HG03460 (cell line): ENCODE data around the gene SELENOO.
"Not testable (repeated sequence)": the region's sequence is repeated elsewhere in the genome, so short reads cannot be mapped to it uniquely, and the experiment has no call there.

Source experiments
- ATAC-seq: cut with Tn5 transposase; IDR thresholded peaks from one replicate; pipeline ENCODE4 v1.9.1; 2021; ENCODE audit not compliant: unreplicated experiment

SELENOO gene

DNA sequence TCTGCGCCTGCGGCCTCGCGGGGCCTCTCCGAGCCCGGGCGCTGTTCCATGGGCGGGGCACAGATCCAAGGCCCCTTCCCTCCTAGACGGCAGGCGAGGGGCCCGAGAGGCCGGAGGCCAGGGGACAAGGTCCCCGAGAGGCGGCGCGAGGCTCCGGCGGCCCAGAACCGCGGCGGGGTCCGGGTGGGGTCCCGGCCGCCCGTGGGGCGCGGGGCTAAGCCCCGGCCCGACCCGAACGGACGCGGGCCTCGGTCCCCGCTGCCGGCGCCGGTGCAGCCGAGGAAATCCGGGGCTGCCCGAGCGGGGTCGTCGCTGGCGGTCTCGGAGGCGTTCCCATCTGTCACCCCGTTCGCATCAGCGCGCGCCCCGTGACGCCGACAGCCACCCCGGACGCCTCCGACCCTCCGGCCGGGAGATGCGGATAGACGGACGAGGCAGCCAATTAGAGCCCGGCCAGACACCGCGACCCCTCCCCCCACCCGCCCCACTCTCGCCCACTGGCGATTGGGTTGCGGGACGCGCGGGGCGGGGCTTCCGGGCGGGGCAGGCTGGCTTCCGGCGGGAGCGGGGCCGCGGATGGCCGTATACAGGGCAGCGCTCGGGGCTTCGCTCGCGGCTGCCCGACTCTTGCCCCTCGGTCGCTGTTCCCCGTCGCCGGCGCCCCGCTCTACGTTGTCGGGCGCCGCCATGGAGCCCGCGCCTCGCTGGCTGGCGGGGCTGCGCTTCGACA, at the start of gene SELENOO:
SELENOO (plus strand) TSS at position 551 of the 730 bp plus-strand sequence; CDS start at position 577, 26 bp downstream.
- ATAC-seq = peak; percentile 66

DNA sequence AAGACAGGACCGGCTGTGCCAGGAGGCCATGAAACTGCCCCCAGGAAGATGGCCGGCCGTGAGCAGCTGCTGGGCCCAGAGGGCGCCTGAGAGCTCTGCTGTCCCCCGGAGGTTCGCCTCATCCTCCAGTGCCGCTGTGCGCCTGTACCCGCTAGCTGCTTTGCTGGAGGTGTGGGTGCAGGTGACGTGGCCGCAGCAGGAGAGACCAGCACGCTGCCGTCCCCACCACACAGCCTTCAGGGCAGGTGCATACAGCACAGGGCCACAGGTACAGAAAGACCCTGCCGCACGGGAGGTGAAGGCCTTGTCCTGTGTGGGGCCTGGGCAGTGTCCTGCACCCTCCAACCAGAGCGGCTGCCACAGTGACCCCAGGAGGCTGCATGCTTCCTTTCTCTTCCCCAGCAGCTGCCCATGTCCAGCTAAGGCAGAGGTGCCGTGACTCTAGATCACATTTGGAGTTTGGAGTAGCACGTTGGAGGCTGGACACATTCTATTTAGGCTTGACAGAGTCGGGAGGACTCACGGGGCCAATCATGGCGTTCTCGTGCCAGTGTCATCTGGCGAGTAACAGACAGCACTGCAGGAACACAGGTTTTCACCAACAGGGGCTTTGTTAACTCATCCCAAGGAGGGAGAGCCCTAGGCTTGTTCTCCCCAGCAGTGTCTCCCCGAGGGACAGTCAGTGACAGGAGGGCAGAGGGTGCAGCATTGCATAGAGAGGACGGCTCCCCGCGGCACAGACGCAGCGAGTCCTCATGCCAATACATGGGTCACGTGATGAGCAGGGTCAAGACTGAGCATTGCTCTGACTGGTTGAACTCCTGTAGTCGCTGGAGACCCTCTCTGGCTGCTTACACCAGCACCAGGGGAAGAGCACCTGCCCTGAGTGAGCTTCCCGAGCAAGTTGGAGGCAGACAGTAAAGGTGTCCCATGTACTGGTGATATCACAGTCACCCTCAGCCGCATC, 49.0 kb upstream of the SELENOO start:
- no peak for ATAC-seq

DNA sequence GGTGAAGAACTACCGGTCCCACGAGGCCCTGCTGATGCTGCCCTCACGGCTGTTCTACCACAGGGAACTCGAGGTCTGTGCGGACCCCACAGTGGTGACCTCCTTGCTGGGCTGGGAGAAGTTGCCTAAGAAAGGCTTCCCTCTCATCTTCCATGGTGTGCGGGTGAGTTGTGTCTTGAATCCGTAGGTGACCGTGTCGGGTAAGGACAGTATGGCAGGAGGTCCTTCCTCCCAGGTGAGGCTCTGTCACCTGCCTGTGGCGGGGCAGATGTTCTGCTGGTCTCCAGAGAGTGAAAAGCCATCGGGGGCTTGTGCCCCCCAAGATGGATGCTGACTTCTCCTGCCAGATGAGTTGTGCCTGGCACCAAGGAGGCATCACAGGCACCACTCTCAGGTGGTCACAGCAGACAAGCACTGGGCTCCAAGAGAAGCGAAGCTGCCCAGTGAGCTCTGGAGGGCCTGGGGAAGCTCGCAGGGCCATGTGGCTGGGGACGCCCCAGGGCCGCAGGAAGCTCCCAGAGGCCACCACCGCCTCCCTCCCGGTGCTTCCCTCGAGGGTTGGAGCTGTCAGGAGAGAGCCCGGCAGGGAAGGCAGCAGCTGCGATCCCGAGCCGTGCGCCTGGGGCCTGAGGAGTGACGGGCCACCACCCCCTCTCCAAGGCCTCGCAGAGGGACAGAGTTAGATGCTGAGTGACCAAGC, 47.6 kb upstream of the SELENOO start:
- no peak for ATAC-seq

GRCh38 chr22:50153756-50154140, 47.1 kb upstream of the SELENOO start:
- no peak for ATAC-seq

DNA sequence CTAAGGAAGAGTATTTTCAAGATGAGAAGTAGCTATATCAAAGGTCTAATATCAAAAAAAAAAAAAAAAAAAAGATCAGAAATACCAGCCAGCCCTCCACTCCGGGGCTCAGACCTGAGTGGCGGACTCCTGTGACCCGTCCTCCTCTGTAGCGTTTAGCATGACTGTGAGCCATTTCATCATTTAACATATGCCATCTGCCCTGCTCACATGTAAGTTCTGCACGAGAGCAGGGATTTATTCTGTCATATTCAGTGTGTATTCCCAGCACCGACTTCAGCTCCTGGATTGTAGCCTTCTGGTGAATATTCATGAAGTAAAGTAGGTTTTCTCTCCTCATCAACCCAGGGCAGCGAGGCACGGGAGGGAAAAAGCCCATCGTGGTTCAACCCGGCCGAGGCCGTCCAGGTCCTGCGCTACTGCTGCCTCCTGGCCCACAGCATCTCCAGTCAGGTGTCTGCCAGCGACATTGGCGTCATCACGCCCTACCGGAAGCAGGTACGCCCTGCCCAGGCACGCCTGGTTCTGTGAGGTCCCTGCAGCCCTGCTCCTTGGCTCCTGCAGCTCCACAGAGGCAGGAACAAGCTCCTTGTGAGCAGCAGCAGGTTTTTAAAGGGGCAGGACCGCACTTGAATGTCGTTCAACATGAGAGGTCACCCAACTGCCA, 43.0 kb upstream of the SELENOO start:
- no peak for ATAC-seq

DNA sequence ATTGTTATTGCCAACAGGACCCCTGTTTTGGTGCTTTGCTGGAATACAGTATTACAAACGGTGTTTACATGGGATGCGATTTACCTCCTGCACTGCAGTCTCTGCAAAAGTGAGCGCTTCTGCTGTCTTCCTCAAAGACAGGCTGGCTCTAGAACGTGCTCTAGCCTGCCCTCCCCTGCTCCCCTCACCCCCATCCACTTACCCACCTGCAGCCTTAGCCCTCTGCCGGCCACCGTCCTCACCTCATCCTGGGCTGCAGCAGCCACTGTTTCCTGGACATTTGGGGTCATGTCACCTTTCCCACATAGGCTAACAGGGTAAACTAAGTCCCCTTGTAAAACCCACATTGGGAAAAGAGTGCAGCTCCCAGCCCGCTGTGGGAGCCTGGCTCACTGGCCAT, 39.9 kb upstream of the SELENOO start:
- ATAC-seq = no peak

DNA sequence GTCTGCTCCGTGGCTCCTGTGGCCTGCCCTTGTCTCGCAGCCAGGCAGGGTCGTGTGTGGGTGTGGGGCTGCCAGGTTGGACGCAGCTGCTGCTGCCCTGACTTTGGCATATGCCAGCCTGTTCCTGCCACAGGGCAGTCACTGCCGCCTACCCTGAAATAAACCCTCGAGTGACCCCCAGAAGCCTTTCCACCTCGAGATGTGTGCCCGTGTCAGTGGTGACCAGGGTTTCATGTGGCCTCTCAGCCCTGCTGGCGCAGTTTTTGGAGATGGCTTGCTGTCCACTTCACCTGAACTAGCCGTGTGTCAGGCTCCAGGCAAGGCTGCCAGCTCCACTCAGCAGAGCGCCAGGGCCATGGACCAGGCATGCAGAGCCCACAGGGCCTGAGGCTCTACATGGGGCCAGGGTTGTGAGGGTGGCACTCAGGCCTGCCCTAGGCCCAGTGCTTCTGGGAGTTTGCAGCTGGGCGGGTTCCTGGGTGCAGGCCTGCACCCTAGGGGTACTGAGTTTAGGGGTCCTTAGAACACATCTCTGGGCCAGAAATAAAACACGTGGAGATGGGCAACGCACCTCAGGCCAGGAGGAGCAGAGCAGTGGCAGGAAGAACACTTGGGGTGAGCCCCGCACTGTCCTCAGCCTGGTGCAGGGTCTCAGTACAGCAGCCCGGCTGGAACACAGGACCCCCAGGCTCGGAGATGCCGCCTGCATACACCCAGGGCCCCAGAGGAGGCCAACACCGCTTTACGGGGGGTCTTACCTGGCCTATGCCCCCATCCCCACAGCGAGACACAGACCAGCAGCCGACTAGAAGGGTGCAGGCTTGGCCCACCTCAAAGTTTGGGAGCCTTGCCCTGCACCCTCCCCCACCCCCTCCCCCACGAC, 39.1 kb upstream of the SELENOO start:
- no peak for ATAC-seq

DNA sequence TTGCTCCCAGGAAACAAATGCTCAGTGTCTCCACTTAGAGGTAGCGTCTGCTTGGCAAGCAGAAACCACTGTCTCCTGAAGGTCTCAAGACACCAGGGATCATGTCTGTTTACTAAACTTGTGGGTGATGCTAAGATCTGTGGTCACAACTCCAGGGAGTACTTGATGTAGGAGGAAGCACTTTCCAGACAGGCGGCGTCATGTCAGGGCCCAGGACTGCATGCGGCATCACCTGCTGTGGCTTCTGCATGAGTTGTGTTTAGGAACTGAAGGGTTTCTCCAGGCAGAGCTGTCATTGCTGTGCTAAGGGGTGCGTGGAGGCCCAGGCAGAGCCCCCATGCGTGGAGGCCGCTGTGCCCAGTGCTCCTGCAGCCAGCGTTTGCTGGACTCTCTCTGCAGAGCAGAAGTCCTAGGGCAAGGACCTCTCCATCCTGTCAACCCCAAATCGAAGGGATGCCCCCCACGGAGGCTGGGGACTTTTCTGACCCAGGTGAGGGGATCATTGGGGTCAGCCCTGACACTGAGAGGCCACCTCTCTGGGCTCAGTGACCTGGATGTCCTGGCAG, 38.3 kb upstream of the SELENOO start:
- ATAC-seq = no peak

DNA sequence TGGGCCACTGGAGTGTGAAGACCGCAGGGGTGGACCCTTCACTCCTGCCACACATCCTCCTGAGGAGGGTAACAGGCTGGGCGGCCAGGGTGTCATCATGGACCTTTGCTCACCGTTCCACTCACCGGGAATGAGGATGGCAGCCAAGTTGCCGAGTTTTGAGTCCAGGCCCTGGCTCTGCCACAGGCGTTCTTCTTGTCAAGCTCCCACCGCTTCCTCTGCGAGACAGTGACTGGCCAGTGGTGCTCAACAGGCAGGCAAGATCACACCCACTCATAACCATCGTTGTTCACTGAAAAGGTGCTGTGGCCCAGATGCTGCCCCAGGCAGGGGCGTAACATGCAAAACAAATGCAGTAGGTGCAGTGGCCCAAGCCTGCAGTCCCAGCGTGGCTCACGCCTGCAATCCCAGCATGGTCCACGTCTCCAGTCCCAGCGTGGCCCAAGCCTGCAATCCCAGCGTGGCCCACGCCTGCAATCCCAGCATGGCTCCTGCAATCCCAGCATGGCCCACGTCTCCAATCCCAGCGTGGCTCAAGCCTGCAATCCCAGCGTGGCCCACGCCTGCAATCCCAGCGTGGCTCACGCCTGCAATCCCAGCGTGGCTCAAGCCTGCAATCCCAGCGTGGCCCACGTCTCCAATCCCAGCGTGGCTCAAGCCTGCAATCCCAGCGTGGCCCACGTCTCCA, 35.2 kb upstream of the SELENOO start:
- no peak for ATAC-seq

GRCh38 chr22:50167689-50168489, 32.9 kb upstream of the SELENOO start:
- ATAC-seq = no peak

DNA sequence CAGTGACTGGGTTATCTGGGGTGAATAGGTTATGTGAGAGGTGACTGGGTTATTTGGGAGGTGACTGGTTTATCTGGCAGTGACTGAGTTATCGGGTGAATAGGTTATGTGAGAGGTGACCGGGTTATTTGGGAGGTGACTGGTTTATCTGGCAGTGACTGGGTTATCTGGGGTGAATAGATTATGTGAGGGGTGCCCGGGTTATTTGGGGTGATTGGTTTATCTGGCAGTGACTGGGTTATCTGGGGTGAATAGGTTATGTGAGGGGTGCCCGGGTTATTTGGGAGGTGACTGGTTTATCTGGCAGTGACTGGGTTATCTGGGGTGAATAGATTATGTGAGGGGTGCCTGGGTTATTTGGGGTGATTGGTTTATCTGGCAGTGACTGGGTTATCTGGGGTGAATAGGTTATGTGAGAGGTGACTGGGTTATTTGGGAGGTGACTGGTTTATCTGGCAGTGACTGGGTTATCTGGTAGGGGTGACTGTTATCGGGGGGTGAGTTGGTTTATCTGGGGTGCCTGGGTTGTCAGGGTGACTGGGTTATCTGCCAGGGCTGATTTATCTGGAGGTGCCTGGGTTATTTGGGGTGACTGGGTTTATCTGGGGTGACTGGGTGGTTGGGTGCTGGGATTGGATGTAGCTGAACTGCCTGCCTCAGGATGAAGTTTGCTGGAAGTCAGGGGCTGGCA, 32.2 kb upstream of the SELENOO start:
- ATAC-seq = not testable (repeated sequence)

DNA sequence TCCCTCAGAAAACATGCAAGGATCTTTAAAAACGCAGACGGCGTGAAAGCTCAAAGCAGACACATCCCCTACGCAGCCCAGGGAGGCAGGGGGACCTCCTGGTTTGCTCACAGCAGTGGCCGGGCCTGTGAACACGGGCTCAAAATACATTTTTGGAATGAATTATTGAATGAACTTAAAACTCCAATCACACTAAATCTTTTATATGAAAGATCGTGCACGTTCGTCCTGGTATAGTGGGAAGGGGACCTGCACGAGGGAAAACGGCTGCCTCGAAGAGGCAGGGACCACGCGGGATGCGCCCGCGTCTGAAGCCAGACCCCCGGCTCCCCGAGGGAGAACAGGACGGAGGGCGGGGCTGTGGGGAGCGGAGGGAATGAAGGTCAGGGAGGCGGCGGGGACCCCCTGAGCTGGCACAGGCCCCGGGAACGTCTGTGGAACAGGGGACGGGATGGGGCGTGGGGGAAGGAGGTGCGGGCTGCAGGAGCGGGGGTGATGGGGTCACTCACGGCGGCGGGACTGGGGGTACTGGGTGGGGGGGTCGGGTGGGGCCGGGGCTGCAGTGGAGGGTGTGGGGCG, 31.5 kb upstream of the SELENOO start:
- ATAC-seq = no peak

GRCh38 chr22:50169774-50170341, 31.0 kb upstream of the SELENOO start:
- no peak for ATAC-seq

- no peak for ATAC-seq
Measured at GRCh38 chr22:50170453-50171318, 30.1 kb upstream of the SELENOO start, which contains the start of gene PANX2. Gene PANX2, plus strand, starts transcription at chr22:50170731. Its CDS starts 0 bp downstream, at chr22:50170731.

- no peak for ATAC-seq
Measured at GRCh38 chr22:50171319-50171964, 29.4 kb upstream of the SELENOO start.
